HG03039 (cell line): Measurements from ENCODE around the gene TPM1.
"Not testable (repeated sequence)": the region's sequence is repeated elsewhere in the genome, so short reads cannot be mapped to it uniquely, and the experiment has no call there.

ENCODE experiments used
- ATAC-seq: cut with Tn5 transposase; IDR thresholded peaks from one replicate; pipeline ENCODE4 v1.9.1; 2021; ENCODE audit warnings: mild to moderate bottlenecking, moderate library complexity; ENCODE audit not compliant: unreplicated experiment

TPM1 gene

GRCh38 chr15:63041974-63042876, at the start of gene TPM1:
TSS of gene TPM1 (plus strand) at chr15:63042747. CDS start at chr15:63042830, 83 bp downstream.
- no peak for ATAC-seq

GRCh38 chr15:62993066-62993465, 49.5 kb upstream of the TPM1 start:
- ATAC-seq, result no peak

- ATAC-seq, result not testable (repeated sequence)
These were observed 48.9 kb upstream of the TPM1 start for GRCh38 chr15:62993632-62994031.

- no peak for ATAC-seq
These were observed 48.1 kb upstream of the TPM1 start for GRCh38 chr15:62994439-62994838.

GRCh38 chr15:62994975-62995681, 47.4 kb upstream of the TPM1 start:
- no peak for ATAC-seq

- ATAC-seq, result no peak
These were observed 45.1 kb upstream of the TPM1 start for GRCh38 chr15:62997441-62997840.

- no peak for ATAC-seq
These were observed 44.2 kb upstream of the TPM1 start for GRCh38 chr15:62998262-62998890.

GRCh38 chr15:62999178-62999577, 43.4 kb upstream of the TPM1 start:
- ATAC-seq, result no peak

- ATAC-seq, result no peak
These were observed 42.5 kb upstream of the TPM1 start for GRCh38 chr15:62999923-63000561.

- ATAC-seq, result no peak
These were observed 41.8 kb upstream of the TPM1 start for GRCh38 chr15:63000706-63001105.

GRCh38 chr15:63004211-63004610, 38.3 kb upstream of the TPM1 start:
- no peak for ATAC-seq

GRCh38 chr15:63006032-63006878, 36.3 kb upstream of the TPM1 start:
- ATAC-seq, result no peak

GRCh38 chr15:63008333-63009049, 34.1 kb upstream of the TPM1 start:
- ATAC-seq, result no peak

GRCh38 chr15:63010386-63010785, 32.2 kb upstream of the TPM1 start:
- ATAC-seq, result no peak

- ATAC-seq, result no peak
These were observed 31.4 kb upstream of the TPM1 start for GRCh38 chr15:63010920-63011693.

- ATAC-seq, result no peak
These were observed 30.1 kb upstream of the TPM1 start for GRCh38 chr15:63012444-63012843.

GRCh38 chr15:63013052-63013808, 29.3 kb upstream of the TPM1 start:
- ATAC-seq, result no peak

GRCh38 chr15:63014578-63014977, 28.0 kb upstream of the TPM1 start:
- ATAC-seq, result no peak
